Activated T-cell treated with anti-CD3 and anti-CD28 coated beads, Interleukin-2, amount 50 U/mL, for 72 hours (primary cell): ENCODE results near the gene DDX3Y. TPM values are rescaled to one million over a fixed set of nuclear protein-coding genes. Genes with fewer than 3 reads are reported as not detected.

Experiments
- total RNA-seq, 2 donors: library from RNA; stranded (reverse); gene quantifications; one replicate each; pipeline ENCODE4 v1.2.3, GENCODE V29; 2022

DDX3Y gene
- total RNA-seq, 2 donors from 2014 or later, result 93.8 TPM; not detected in 1

Other genes starting within 250 kb of the DDX3Y start
- gene USP9Y, start 203.6 kb upstream of the DDX3Y start, total RNA-seq, result 10 to 100 TPM in 1 of 2 donors, not detected in 1; 20.4 TPM